GM12891 (cell line): ENCODE results near the gene ZNF302.

ENCODE experiments used
- POLR2A ChIP-seq: IDR thresholded peaks from 2 replicates; pipeline ENCODE4 v1.6.1; 2011; ENCODE audit warnings: low read depth, low read length, control low read depth
- POLR2AphosphoS5 ChIP-seq: IDR thresholded peaks from 2 replicates; pipeline ENCODE4 v1.6.1; 2011; ENCODE audit warnings: low read depth, low read length, control low read depth
- POU2F2 ChIP-seq: IDR thresholded peaks from 2 replicates; pipeline ENCODE4 v1.6.1; 2011; ENCODE audit warnings: low read depth, mild to moderate bottlenecking, control low read depth, low read length, moderate library complexity
- SPI1 ChIP-seq: IDR thresholded peaks from 2 replicates; pipeline ENCODE4 v1.6.1; 2011; ENCODE audit warnings: low read depth, low read length, control low read depth
- TAF1 ChIP-seq: IDR thresholded peaks from 2 replicates; pipeline ENCODE4 v1.6.1; 2011; ENCODE audit warnings: low read depth, low read length, control low read depth

GRCh38 chr19:34707661-34708060 is 30.2 kb downstream of the ZNF302 start:
- TF ChIP-seq POLR2A (no peak), TAF1 (no peak), SPI1 (no peak), POLR2AphosphoS5 (no peak), POU2F2 (no peak)
